ENCODE data around the gene TEKT1.

- TF ChIP-seq, protein P1, sequence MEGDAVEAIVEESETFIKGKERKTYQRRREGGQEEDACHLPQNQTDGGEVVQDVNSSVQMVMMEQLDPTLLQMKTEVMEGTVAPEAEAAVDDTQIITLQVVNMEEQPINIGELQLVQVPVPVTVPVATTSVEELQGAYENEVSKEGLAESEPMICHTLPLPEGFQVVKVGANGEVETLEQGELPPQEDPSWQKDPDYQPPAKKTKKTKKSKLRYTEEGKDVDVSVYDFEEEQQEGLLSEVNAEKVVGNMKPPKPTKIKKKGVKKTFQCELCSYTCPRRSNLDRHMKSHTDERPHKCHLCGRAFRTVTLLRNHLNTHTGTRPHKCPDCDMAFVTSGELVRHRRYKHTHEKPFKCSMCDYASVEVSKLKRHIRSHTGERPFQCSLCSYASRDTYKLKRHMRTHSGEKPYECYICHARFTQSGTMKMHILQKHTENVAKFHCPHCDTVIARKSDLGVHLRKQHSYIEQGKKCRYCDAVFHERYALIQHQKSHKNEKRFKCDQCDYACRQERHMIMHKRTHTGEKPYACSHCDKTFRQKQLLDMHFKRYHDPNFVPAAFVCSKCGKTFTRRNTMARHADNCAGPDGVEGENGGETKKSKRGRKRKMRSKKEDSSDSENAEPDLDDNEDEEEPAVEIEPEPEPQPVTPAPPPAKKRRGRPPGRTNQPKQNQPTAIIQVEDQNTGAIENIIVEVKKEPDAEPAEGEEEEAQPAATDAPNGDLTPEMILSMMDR (IDR thresholded peaks at IDR 0.05), result no peak
- TF ChIP-seq POLR2A (IDR thresholded peaks at IDR 0.05), result no peak
Measured at GRCh38 chr17:6870841-6871240, 39.3 kb upstream of the TEKT1 start.

All from testis (tissue), 2 donors.